GM20000 (cell line): ENCODE data around the gene PLEKHM2.

Source experiments
- DNase-seq: peaks from one replicate; pipeline ENCODE4 v3.0.0; 2012; ENCODE audit warnings: low spot score
- CTCF ChIP-seq: IDR thresholded peaks from 2 replicates; pipeline ENCODE4 v1.5.1; 2012; ENCODE audit warnings: mild to moderate bottlenecking, control low read depth; ENCODE audit errors: extremely low read depth, missing control alignments

The PLEKHM2 gene

GRCh38 chr1:15667362-15667761 is 16.8 kb upstream of the PLEKHM2 start:
- no peak for TF ChIP-seq CTCF
- no peak for DNase-seq

- TF ChIP-seq CTCF, result no peak
- DNase-seq, result no peak
Measured at GRCh38 chr1:15668089-15668754, 15.9 kb upstream of the PLEKHM2 start.

- no peak for DNase-seq
- TF ChIP-seq CTCF, result no peak
Measured at GRCh38 chr1:15669074-15669473, 15.0 kb upstream of the PLEKHM2 start.

GRCh38 chr1:15669864-15670263 is 14.3 kb upstream of the PLEKHM2 start:
- no peak for DNase-seq
- no peak for TF ChIP-seq CTCF

- DNase-seq, result no peak
- no peak for TF ChIP-seq CTCF
Measured at GRCh38 chr1:15671430-15671829, 12.7 kb upstream of the PLEKHM2 start.

- TF ChIP-seq CTCF, result no peak
- DNase-seq, result no peak
Measured at GRCh38 chr1:15674386-15675159, 9.5 kb upstream of the PLEKHM2 start.

- no peak for DNase-seq
- no peak for TF ChIP-seq CTCF
Measured at GRCh38 chr1:15676010-15676409, 8.1 kb upstream of the PLEKHM2 start.
